ENCODE results near the gene SPINK8. TPM values are rescaled to one million over a fixed set of nuclear protein-coding genes. Genes with fewer than 3 reads are reported as not detected.

Gene SPINK8
- total RNA-seq, 1 donor from 2014 or later = not detected

DNA sequence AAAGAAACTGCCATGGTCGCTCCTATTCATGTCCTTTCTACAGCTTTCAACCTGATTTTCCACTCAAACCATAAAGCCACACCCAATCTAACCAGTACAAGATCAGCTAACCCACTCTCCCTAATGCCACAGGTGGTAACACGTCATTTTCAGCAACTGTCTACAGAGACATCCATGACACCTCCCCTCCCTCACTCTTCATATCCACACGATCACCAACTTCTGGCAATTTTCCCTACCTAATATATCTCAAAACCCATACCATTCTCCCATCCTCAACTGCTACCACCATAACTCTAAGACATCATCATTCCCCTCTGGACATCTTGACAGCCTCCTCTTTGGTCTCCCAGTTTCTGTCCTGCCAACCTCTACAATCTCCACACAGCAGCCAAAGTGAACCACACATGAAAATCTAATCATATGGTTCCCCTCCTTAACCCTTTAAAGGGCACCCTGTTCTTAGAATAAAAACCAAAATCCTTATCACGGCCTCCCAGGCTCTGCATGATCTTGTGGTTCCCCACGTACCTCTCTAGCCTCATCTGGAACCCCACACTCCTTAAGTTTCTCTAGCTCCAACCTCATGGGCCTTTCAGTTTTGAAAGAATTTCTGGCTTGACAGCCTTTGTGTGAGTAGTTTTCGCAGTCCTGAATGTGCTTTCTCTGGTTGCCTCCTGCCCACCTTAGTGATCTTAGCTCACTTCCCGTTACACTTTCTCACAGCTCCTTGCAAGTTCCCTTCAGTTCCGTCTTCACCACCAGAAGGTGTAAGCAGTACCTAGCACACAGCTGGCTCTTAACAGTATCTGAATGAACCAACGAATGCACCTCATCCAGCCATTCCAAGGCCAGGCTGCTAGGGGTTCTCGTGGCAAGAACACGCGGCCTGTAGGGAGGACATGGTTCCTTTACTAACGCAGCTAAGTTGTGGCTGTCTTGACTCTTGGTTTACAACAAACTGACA is 33.4 kb downstream of the SPINK8 start:
- DNase-seq (ENCODE audit: extremely low spot score, unreplicated experiment) = no peak
- Mint-ChIP-seq H3K36me3 (ENCODE audit: unreplicated experiment) (peaks cover 36% of the 10 kb centered on the region), H3K9me3 (ENCODE audit: unreplicated experiment) (peaks cover 20% of the 10 kb centered on the region), H3K27me3 (ENCODE audit: unreplicated experiment) (no peaks in the 10 kb centered on the region), H3K4me1 (ENCODE audit: unreplicated experiment) (peaks cover 30% of the 10 kb centered on the region), H3K4me3 (ENCODE audit: unreplicated experiment) (peak overlapping the region; percentile 94), H3K27ac (ENCODE audit: unreplicated experiment) (peak overlapping the region; percentile 99)
- TF ChIP-seq, protein P1, sequence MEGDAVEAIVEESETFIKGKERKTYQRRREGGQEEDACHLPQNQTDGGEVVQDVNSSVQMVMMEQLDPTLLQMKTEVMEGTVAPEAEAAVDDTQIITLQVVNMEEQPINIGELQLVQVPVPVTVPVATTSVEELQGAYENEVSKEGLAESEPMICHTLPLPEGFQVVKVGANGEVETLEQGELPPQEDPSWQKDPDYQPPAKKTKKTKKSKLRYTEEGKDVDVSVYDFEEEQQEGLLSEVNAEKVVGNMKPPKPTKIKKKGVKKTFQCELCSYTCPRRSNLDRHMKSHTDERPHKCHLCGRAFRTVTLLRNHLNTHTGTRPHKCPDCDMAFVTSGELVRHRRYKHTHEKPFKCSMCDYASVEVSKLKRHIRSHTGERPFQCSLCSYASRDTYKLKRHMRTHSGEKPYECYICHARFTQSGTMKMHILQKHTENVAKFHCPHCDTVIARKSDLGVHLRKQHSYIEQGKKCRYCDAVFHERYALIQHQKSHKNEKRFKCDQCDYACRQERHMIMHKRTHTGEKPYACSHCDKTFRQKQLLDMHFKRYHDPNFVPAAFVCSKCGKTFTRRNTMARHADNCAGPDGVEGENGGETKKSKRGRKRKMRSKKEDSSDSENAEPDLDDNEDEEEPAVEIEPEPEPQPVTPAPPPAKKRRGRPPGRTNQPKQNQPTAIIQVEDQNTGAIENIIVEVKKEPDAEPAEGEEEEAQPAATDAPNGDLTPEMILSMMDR (IDR thresholded peaks at IDR 0.05) = no peak

DNA sequence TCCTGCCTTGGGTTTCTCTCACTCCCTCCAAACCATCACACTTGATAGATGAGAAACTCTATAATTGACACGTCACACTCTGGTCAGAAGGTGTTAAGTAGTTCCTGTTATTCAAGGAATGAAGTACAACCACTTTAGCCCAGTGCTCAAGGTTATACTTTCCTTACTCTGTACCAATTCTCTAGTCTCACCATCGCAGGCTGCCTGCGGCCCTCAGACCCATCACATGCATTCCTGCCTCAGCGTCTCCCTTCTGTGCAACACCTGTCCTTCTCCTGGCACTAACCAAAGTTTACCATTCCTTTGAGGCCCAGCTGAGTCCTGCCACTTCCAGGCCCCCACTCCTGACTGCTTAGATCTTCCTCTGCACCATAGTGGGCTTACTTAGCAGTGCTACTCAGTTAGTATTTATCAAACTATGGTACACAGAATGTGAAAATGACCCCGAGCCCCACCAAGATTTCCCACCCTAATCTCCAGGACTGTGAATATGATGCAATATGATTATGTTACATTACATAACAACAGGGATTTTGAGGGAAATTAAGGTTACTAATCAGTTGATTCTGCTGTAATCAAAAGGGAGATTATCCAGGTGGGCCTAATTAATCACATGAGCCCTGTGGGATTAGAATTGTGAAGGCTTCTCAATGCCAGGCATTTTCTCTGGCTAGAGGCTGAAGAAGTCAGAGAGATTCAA is 36.2 kb downstream of the SPINK8 start:
- H3K4me1 Mint-ChIP-seq (ENCODE audit: unreplicated experiment) = peaks cover 25% of the 10 kb centered on the region
- H3K27me3 Mint-ChIP-seq (ENCODE audit: unreplicated experiment) = no peaks in the 10 kb centered on the region
- TF ChIP-seq, protein P1 (IDR thresholded peaks at IDR 0.05) = no peak
- DNase-seq (ENCODE audit: extremely low spot score, unreplicated experiment) = no peak
- H3K36me3 Mint-ChIP-seq (ENCODE audit: unreplicated experiment) = peaks cover 53% of the 10 kb centered on the region
- H3K27ac Mint-ChIP-seq (ENCODE audit: unreplicated experiment) = no peak overlapping the region
- H3K9me3 Mint-ChIP-seq (ENCODE audit: unreplicated experiment) = peaks cover 4% of the 10 kb centered on the region
- no peak overlapping the region for H3K4me3 Mint-ChIP-seq (ENCODE audit: unreplicated experiment)

DNA sequence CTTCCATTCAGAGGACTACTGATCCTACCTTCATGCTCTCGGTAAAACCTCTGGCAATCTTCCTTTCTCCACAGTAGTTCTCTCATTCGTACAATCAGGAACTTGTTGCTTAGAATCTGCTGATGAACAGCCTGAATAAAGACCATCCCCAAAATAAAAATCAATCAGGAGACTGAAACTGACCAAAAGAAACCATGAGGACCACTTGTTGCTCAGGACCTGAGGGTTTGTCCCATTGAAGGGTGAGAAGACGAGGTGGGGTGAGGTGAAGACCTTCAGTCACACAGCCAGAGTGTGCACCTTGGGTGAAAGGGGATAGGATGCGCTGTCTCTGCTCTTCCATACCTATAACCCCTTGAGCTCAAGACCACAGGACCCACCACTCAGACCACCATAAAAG is 36.8 kb downstream of the SPINK8 start:
- Mint-ChIP-seq H3K4me1 (ENCODE audit: unreplicated experiment) (peaks cover 19% of the 10 kb centered on the region), H3K36me3 (ENCODE audit: unreplicated experiment) (peaks cover 52% of the 10 kb centered on the region), H3K9me3 (ENCODE audit: unreplicated experiment) (peaks cover under 1% of the 10 kb centered on the region), H3K27ac (ENCODE audit: unreplicated experiment) (no peak overlapping the region), H3K4me3 (ENCODE audit: unreplicated experiment) (no peak overlapping the region), H3K27me3 (ENCODE audit: unreplicated experiment) (no peaks in the 10 kb centered on the region)
- no peak for DNase-seq (ENCODE audit: extremely low spot score, unreplicated experiment)
- TF ChIP-seq, protein P1 (IDR thresholded peaks at IDR 0.05) = no peak

DNA sequence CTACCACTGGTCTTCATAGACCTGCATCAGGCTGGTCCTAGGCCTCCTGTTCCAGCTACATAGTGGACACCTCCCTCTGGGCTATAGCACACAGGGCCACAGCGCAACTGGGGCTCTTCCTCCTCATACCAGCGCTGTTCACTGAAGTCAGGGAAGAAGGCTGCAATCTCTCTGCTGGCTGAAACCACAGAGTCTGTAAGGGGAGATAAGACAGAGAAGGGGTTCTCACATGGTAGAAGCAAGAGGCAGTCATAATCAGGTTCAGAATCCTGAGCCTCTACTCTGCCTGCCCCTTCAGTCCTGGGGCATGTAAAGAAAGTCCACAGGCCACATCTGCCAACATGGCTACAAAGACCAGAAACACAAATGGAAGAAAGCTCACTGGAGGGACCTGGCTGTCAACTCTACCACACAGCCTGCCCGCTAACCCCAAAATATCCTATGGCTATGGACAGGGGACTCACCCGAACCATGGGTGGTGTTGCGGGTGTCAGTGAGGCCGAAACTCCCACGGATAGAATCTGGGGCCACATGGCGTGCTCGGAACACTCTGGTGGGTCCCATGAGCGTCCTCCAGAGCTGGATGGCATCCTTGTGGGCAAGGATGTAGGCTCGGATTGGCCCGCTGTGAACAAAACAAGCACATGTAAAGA is 38.7 kb downstream of the SPINK8 start:
- no peak overlapping the region for H3K27ac Mint-ChIP-seq (ENCODE audit: unreplicated experiment)
- H3K9me3 Mint-ChIP-seq (ENCODE audit: unreplicated experiment) = peaks cover 2% of the 10 kb centered on the region
- H3K4me1 Mint-ChIP-seq (ENCODE audit: unreplicated experiment) = peaks cover 6% of the 10 kb centered on the region
- no peak for DNase-seq (ENCODE audit: extremely low spot score, unreplicated experiment)
- no peaks in the 10 kb centered on the region for H3K27me3 Mint-ChIP-seq (ENCODE audit: unreplicated experiment)
- TF ChIP-seq, protein P1 (IDR thresholded peaks at IDR 0.05) = no peak
- peaks cover 54% of the 10 kb centered on the region for H3K36me3 Mint-ChIP-seq (ENCODE audit: unreplicated experiment)
- no peak overlapping the region for H3K4me3 Mint-ChIP-seq (ENCODE audit: unreplicated experiment)

Measured in osteocyte (in vitro differentiated cells).